GM21360 (cell line): ENCODE results near the gene POU2F1.

ENCODE experiments used
- ATAC-seq: cut with Tn5 transposase; IDR thresholded peaks from one replicate; pipeline ENCODE4 v1.9.1; 2021; ENCODE audit warnings: mild to moderate bottlenecking, moderate library complexity; ENCODE audit not compliant: unreplicated experiment

Gene POU2F1

GRCh38 chr1:167359295-167359694 lies 138.6 kb downstream of the POU2F1 start:
- no peak for ATAC-seq

- ATAC-seq = no peak
Measured at GRCh38 chr1:167360120-167360519, 139.4 kb downstream of the POU2F1 start.

- ATAC-seq = no peak
Measured at GRCh38 chr1:167362638-167363037, 142.0 kb downstream of the POU2F1 start.

GRCh38 chr1:167364826-167365225 lies 144.1 kb downstream of the POU2F1 start:
- no peak for ATAC-seq

- no peak for ATAC-seq
Measured at GRCh38 chr1:167365360-167365759, 144.7 kb downstream of the POU2F1 start.

- no peak for ATAC-seq
Measured at GRCh38 chr1:167367705-167368104, 147.0 kb downstream of the POU2F1 start.

GRCh38 chr1:167369175-167369574 lies 148.5 kb downstream of the POU2F1 start:
- no peak for ATAC-seq

GRCh38 chr1:167369933-167370332 lies 149.2 kb downstream of the POU2F1 start:
- ATAC-seq = no peak

- no peak for ATAC-seq
Measured at GRCh38 chr1:167371030-167371429, 150.3 kb downstream of the POU2F1 start.

GRCh38 chr1:167373398-167373797 lies 152.7 kb downstream of the POU2F1 start:
- no peak for ATAC-seq

- ATAC-seq = no peak
Measured at GRCh38 chr1:167373986-167374385, 153.3 kb downstream of the POU2F1 start.

GRCh38 chr1:167375949-167376348 lies 155.3 kb downstream of the POU2F1 start:
- no peak for ATAC-seq

GRCh38 chr1:167387251-167387910 lies 166.7 kb downstream of the POU2F1 start:
- no peak for ATAC-seq

- ATAC-seq = no peak
Measured at GRCh38 chr1:167388976-167389375, 168.3 kb downstream of the POU2F1 start.

- ATAC-seq = no peak
Measured at GRCh38 chr1:167392200-167392696, 171.6 kb downstream of the POU2F1 start.

- ATAC-seq = no peak
Measured at GRCh38 chr1:167400359-167400953, 179.8 kb downstream of the POU2F1 start.

- ATAC-seq = no peak
Measured at GRCh38 chr1:167401260-167401873, 180.7 kb downstream of the POU2F1 start.

GRCh38 chr1:167404161-167404888 lies 183.6 kb downstream of the POU2F1 start:
- no peak for ATAC-seq

GRCh38 chr1:167404908-167405307 lies 184.2 kb downstream of the POU2F1 start:
- ATAC-seq = no peak

GRCh38 chr1:167408355-167408754 lies 187.7 kb downstream of the POU2F1 start:
- ATAC-seq = no peak

GRCh38 chr1:167409183-167409582 lies 188.5 kb downstream of the POU2F1 start:
- ATAC-seq = no peak
